Keratinocyte (primary cell): ENCODE measurements around the gene BTNL8. TPM values are rescaled to one million over a fixed set of nuclear protein-coding genes. Genes with fewer than 3 reads are reported as not detected.

Experiments
- DNase-seq: peaks from one replicate; pipeline ENCODE4 v3.0.0-alpha.2; 2011; ENCODE audit warnings: low read depth, missing footprints, low spot score
- FAIRE-seq: peaks from 2 replicates; lab custom pipeline; 2011; peaks lifted over from hg19 to GRCh38; lab: Jason Lieb, UNC
- H2AFZ ChIP-seq: 2 replicates; pipeline ENCODE4 v1.6.0; 2012; ENCODE audit warnings: low read length, control low read depth, inconsistent platforms; ENCODE audit not compliant: control insufficient read depth
- H3K27ac ChIP-seq: 2 replicates; pipeline ENCODE4 v1.5.1; 2011; ENCODE audit warnings: low read length; ENCODE audit not compliant: control insufficient read depth, insufficient read depth
- H3K27me3 ChIP-seq: 3 replicates; pipeline ENCODE4 v1.6.0; 2011; ENCODE audit warnings: low read length; ENCODE audit not compliant: control insufficient read depth, insufficient read depth; ENCODE audit errors: extremely low read depth
- H3K36me3 ChIP-seq, 2 experiments: 2 replicates in 1 of 2; 3 replicates in 1 of 2; pipeline ENCODE4 v1.5.1; 2011; ENCODE audit warnings: low read length in 2 of 2, mild to moderate bottlenecking in 1 of 2; ENCODE audit not compliant: control insufficient read depth in 2 of 2, insufficient read depth in 2 of 2; ENCODE audit errors: extremely low read depth in 1 of 2
- H3K4me1 ChIP-seq: 3 replicates; pipeline ENCODE4 v1.5.1; 2011; ENCODE audit warnings: low read length; ENCODE audit not compliant: control insufficient read depth, insufficient read depth; ENCODE audit errors: extremely low read depth
- H3K4me2 ChIP-seq: 3 replicates; pipeline ENCODE4 v1.6.0; 2011; ENCODE audit warnings: low read depth, low read length; ENCODE audit not compliant: control insufficient read depth, insufficient read depth; ENCODE audit errors: extremely low read depth
- H3K4me3 ChIP-seq, 3 experiments: fragments of 200-600 bp in 1 of 3; sonication (generic) in 1 of 3; 2 replicates in 2 of 3; 3 replicates in 1 of 3; pipeline ENCODE4 v1.5.1; 2011 to 2016; ENCODE audit warnings: low read length in 3 of 3, mild to moderate bottlenecking in 3 of 3, control low read depth in 2 of 3, inconsistent platforms in 1 of 3, low read depth in 1 of 3, mixed read lengths in 1 of 3, mixed run types in 1 of 3, moderate library complexity in 1 of 3; ENCODE audit not compliant: control insufficient read depth in 2 of 3, insufficient read depth in 2 of 3; ENCODE audit errors: extremely low read depth in 1 of 3
- H3K79me2 ChIP-seq: 2 replicates; pipeline ENCODE4 v1.6.0; 2012; ENCODE audit warnings: low read length; ENCODE audit not compliant: control insufficient read depth, insufficient read depth
- H3K9ac ChIP-seq: 3 replicates; pipeline ENCODE4 v1.6.0; 2011; ENCODE audit warnings: low read length; ENCODE audit not compliant: control insufficient read depth, insufficient read depth; ENCODE audit errors: extremely low read depth
- H3K9me1 ChIP-seq: 3 replicates; pipeline ENCODE4 v1.6.0; 2011; ENCODE audit warnings: low read length; ENCODE audit not compliant: control insufficient read depth, insufficient read depth; ENCODE audit errors: extremely low read depth
- H3K9me3 ChIP-seq: 2 replicates; pipeline ENCODE4 v1.5.1; 2012; ENCODE audit warnings: low read depth, low read length; ENCODE audit not compliant: control insufficient read depth
- H4K20me1 ChIP-seq: 3 replicates; pipeline ENCODE4 v1.6.0; 2011; ENCODE audit warnings: low read length; ENCODE audit not compliant: control insufficient read depth, insufficient read depth; ENCODE audit errors: extremely low read depth
- CTCF ChIP-seq, 3 experiments: IDR thresholded peaks in 1 of 3; conservative IDR thresholded peaks in 1 of 3; optimal IDR thresholded peaks in 1 of 3; 2 replicates in 2 of 3; 3 replicates in 1 of 3; pipeline versions ENCODE3 to v1.5.1; 2011; ENCODE audit warnings: low read length in 3 of 3, mild to moderate bottlenecking in 3 of 3, moderate library complexity in 2 of 3, control low read depth in 1 of 3, inconsistent platforms in 1 of 3; ENCODE audit not compliant: insufficient read depth in 2 of 3; ENCODE audit errors: extremely low read depth in 1 of 3
- EZH2 ChIP-seq: IDR thresholded peaks from one replicate; pipeline ENCODE4 v1.6.1; 2012; ENCODE audit warnings: inconsistent platforms, mild to moderate bottlenecking, low read length, moderate library complexity
- dilution Hi-C: fragments of 300-500 bp; cut with MboI; formaldehyde crosslinking; loops from one replicate; pipeline ENCODE4 v1.7.0; 2020; ENCODE audit warnings: low sequenced_read_pairs; ENCODE audit not compliant: extremely low pct_ligation_motif_present
- polyA plus RNA-seq, 5 experiments: library from polyadenylated mRNA; depleted of rRNA in 3 of 5; stranded (reverse) in 3 of 5; stranded (forward) in 1 of 5; unstranded in 1 of 5; fragments of >200 nt; gene quantifications; 1 replicate in 1 of 5; 2 replicates in 3 of 5; 3 replicates in 1 of 5; pipeline versions ENCODE4 v1.2.1 to v1.2.3, GENCODE V29; 2011 to 2012; ENCODE audit warnings: missing spikeins in 2 of 5, low read depth in 1 of 5, low replicate concordance in 1 of 5

The BTNL8 gene
- polyA plus RNA-seq, 1 donor (not counting 4 experiments of a cell fraction or from before 2014, with no cell fraction given): not detected

GRCh38 chr5:180850434-180851078, 48.4 kb upstream of the BTNL8 start:
- DNase-seq (no peak), FAIRE-seq (no peak)
- Histone ChIP-seq H3K4me1 (no peaks in the 10 kb centered on the region), H3K9me3 (peaks cover 10% of the 10 kb centered on the region), H3K27me3 (no peaks in the 10 kb centered on the region), H3K9me1 (no peaks in the 10 kb centered on the region), H3K79me2 (no peaks in the 10 kb centered on the region), H3K4me2 (no peak overlapping the region), H3K4me3 (no peak overlapping the region), H2AFZ (no peak overlapping the region), H3K9ac (no peak overlapping the region), H3K27ac (no peak overlapping the region), H3K36me3 (peaks cover 21 to 23% of the 10 kb centered on the region in 2 experiments), H4K20me1 (no peaks in the 10 kb centered on the region)
- no peak for TF ChIP-seq CTCF (optimal IDR thresholded peaks at IDR 0.05 in 1 of 3, IDR thresholded peaks at IDR 0.05 in 1 of 3, conservative IDR thresholded peaks at IDR 0.05 in 1 of 3; ENCODE audit: extremely low read depth in 1 of 3, insufficient read depth in 2 of 3, low read length in 3 of 3)
- no peak for TF ChIP-seq EZH2
- dilution Hi-C loops: no loop called here

- Histone ChIP-seq H3K4me1 (no peaks in the 10 kb centered on the region), H3K9me3 (peaks cover 10% of the 10 kb centered on the region), H3K36me3 (peaks cover 24 to 29% of the 10 kb centered on the region in 2 experiments), H3K4me3 (no peak overlapping the region), H3K27me3 (no peaks in the 10 kb centered on the region), H4K20me1 (no peaks in the 10 kb centered on the region), H3K4me2 (no peak overlapping the region), H3K9ac (no peak overlapping the region), H3K9me1 (no peaks in the 10 kb centered on the region), H3K79me2 (no peaks in the 10 kb centered on the region), H3K27ac (no peak overlapping the region), H2AFZ (no peak overlapping the region)
- FAIRE-seq (no peak), DNase-seq (no peak)
- dilution Hi-C loops: no loop called here
- no peak for TF ChIP-seq EZH2
- no peak for TF ChIP-seq CTCF (optimal IDR thresholded peaks at IDR 0.05 in 1 of 3, IDR thresholded peaks at IDR 0.05 in 1 of 3, conservative IDR thresholded peaks at IDR 0.05 in 1 of 3; ENCODE audit: extremely low read depth in 1 of 3, insufficient read depth in 2 of 3, low read length in 3 of 3)
Observed at GRCh38 chr5:180852495-180852894, 46.5 kb upstream of the BTNL8 start.
